HepG2 (cell line): ENCODE data around the gene XRCC5. TPM values are rescaled to one million over a fixed set of nuclear protein-coding genes. Genes with fewer than 3 reads are reported as not detected.
A peak's percentile ranks its signal among the peaks of the same experiment; 100 is the strongest.

Experiments
- ATAC-seq: fragments of 200-7000 bp; cut with Tn5 transposase; 3 replicates; pipeline ENCODE4 v1.9.1; 2020; ENCODE audit warnings: mild to moderate bottlenecking, moderate library complexity
- BruUV-seq: library from RNA; stranded (reverse); fragments of 400-500 nt; replicated peaks from 2 replicates; lab custom pipeline; 2021; lab: Mats Ljungman, UMichigan
- CTCF ChIA-PET: fragments of 300-600 bp; formaldehyde crosslinking; extraction: SDS; loops from one replicate; lab custom pipeline; 2021; ENCODE audit warnings: low total read pairs, inconsistent platforms, low intra/inter-chr PET ratio; lab: Yijun Ruan, JAX
- POLR2A ChIA-PET: fragments of 350-600 bp; sonication (Branson Sonifier 250); formaldehyde crosslinking; loops from one replicate; lab custom pipeline; 2020; ENCODE audit warnings: antibody characterized with exemption, inconsistent platforms; lab: Yijun Ruan, JAX
- DNase-seq: peaks from one replicate; pipeline ENCODE4 v3.0.0-alpha.2; 2015; ENCODE audit warnings: low spot score
- FAIRE-seq: peaks from 3 replicates; lab custom pipeline; 2011; peaks lifted over from hg19 to GRCh38; lab: Jason Lieb, UNC
- H2AFZ ChIP-seq: one replicate; pipeline ENCODE4 v1.6.1; 2011; ENCODE audit warnings: low read length, inconsistent platforms
- H3K27ac ChIP-seq: fragments of 300-600 bp; 3 replicates; pipeline ENCODE4 v1.8.0; 2011; ENCODE audit warnings: mixed run types, mild to moderate bottlenecking, mixed read lengths, low read length, inconsistent platforms; ENCODE audit not compliant: insufficient read depth; ENCODE audit errors: extremely low read length
- H3K27me3 ChIP-seq, 2 experiments: fragments of 200-600 bp in 1 of 2; 2 replicates in 1 of 2; 3 replicates in 1 of 2; pipeline versions ENCODE4 v1.6.0 to v1.8.0; 2011; ENCODE audit warnings: low read length in 2 of 2, mild to moderate bottlenecking in 2 of 2, moderate library complexity in 2 of 2, inconsistent platforms in 1 of 2; ENCODE audit not compliant: insufficient read depth in 2 of 2, control insufficient read depth in 1 of 2
- H3K36me3 ChIP-seq, 2 experiments: fragments of 200-600 bp in 1 of 2; replicated peaks in 1 of 2; 2 replicates in 1 of 2; 3 replicates in 1 of 2; pipeline versions ENCODE4 v1.5.1 to v1.8.0; 2011; ENCODE audit warnings: low read length in 2 of 2, inconsistent platforms in 1 of 2; ENCODE audit not compliant: insufficient read depth in 2 of 2, control insufficient read depth in 1 of 2
- H3K4me1 ChIP-seq: 2 replicates; pipeline ENCODE4 v1.5.1; 2012; ENCODE audit warnings: low read length, inconsistent platforms; ENCODE audit not compliant: insufficient read depth
- H3K4me2 ChIP-seq: 2 replicates; pipeline ENCODE4 v1.6.0; 2011; ENCODE audit warnings: low read depth, low read length, inconsistent platforms
- H3K4me3 ChIP-seq, 3 experiments: fragments of 200-600 bp in 1 of 3; sonication (generic), shearing (Covaris generic) in 1 of 3; replicated peaks in 1 of 3; 2 replicates each; pipeline ENCODE4 v1.5.1; 2011 to 2016; ENCODE audit warnings: low read length in 3 of 3, inconsistent platforms in 2 of 3, low read depth in 2 of 3, mild to moderate bottlenecking in 2 of 3, control low read depth in 1 of 3, mixed read lengths in 1 of 3; ENCODE audit not compliant: insufficient read depth in 1 of 3
- H3K79me2 ChIP-seq: one replicate; pipeline ENCODE4 v1.6.1; 2011; ENCODE audit warnings: low read length, inconsistent platforms; ENCODE audit not compliant: insufficient read depth
- H3K9ac ChIP-seq: 2 replicates; pipeline ENCODE4 v1.6.0; 2011; ENCODE audit warnings: mild to moderate bottlenecking, low read depth, low read length, inconsistent platforms; ENCODE audit not compliant: insufficient read depth
- H3K9me3 ChIP-seq: 2 replicates; pipeline ENCODE4 v1.5.1; 2012; ENCODE audit warnings: mild to moderate bottlenecking, low read length
- H4K20me1 ChIP-seq: 2 replicates; pipeline ENCODE4 v1.6.0; 2011; ENCODE audit warnings: inconsistent platforms, mild to moderate bottlenecking, low read length, moderate library complexity; ENCODE audit not compliant: insufficient read depth
- GTF2F1 ChIP-seq: fragments of 150-350 bp; IDR thresholded peaks from 2 replicates; pipeline ENCODE4 v1.6.1; 2014; ENCODE audit warnings: low read length
- HDAC6 ChIP-seq: fragments of 200-600 bp; sonication (generic); IDR thresholded peaks from 2 replicates; pipeline ENCODE4 v1.7.0; 2017; ENCODE audit warnings: mild to moderate bottlenecking, antibody characterized with exemption, low read length, low read depth
- KDM1A ChIP-seq: IDR thresholded peaks from 2 replicates; pipeline ENCODE4 v1.6.1; 2016; ENCODE audit warnings: missing compliant biosample characterization
- POLR2AphosphoS5 ChIP-seq: IDR thresholded peaks from 2 replicates; pipeline ENCODE4 v1.6.1; 2012; ENCODE audit warnings: low read depth, low read length
- POLR2G ChIP-seq: fragments of 200-400 bp; formaldehyde crosslinking; IDR thresholded peaks from 2 replicates; pipeline ENCODE4 v1.6.1; 2018; ENCODE audit warnings: mild to moderate bottlenecking, low read depth, low read length, moderate library complexity
- PRPF4 ChIP-seq: fragments of 200-400 bp; formaldehyde crosslinking; IDR thresholded peaks from 2 replicates; pipeline ENCODE4 v1.6.1; 2016; ENCODE audit warnings: low read length, low read depth; ENCODE audit not compliant: poor library complexity, severe bottlenecking
- SOX5 ChIP-seq: IDR thresholded peaks from 2 replicates; pipeline ENCODE4 v1.6.1; 2016; ENCODE audit warnings: borderline replicate concordance
- SRF ChIP-seq: IDR thresholded peaks from 2 replicates; pipeline ENCODE4 v1.6.1; 2011; ENCODE audit warnings: mild to moderate bottlenecking, low read depth, low read length, moderate library complexity
- ZNF317 ChIP-seq: sonication (generic); formaldehyde crosslinking; IDR thresholded peaks from 2 replicates; pipeline ENCODE4 v1.5.0; 2020; ENCODE audit warnings: mild to moderate bottlenecking, missing genetic modification reagents
- ZNF768 ChIP-seq: sonication (generic); formaldehyde crosslinking; IDR thresholded peaks from 2 replicates; pipeline ENCODE4 v1.4.0; 2020; ENCODE audit warnings: missing genetic modification reagents
- ZNF891 ChIP-seq: sonication (generic); formaldehyde crosslinking; IDR thresholded peaks from 2 replicates; pipeline ENCODE4 v1.5.0; 2020; ENCODE audit warnings: mild to moderate bottlenecking, missing genetic modification reagents
- WGBS: methylation state at CpG from one replicate; pipeline ENCODE4 v1.1.6; 2017; ENCODE audit warnings: low lambda C conversion rate; 5-methylcytosine and 5-hydroxymethylcytosine counted together
- in situ Hi-C: cut with HindIII; loops from 2 replicates; pipeline ENCODE4 v1.10.0; 2017; ENCODE audit warnings: low pct_unique_long_range_greater_than_20kb; ENCODE audit not compliant: extremely low pct_ligation_motif_present
- intact Hi-C: fragments of 100-400 bp; cut with micrococcal nuclease; formaldehyde crosslinking; loops from one replicate; pipeline ENCODE4 v1.10.0; 2022; ENCODE audit not compliant: unreplicated experiment
- polyA plus RNA-seq, 8 experiments: library from polyadenylated mRNA; depleted of rRNA in 3 of 8; stranded (reverse) in 7 of 8; unstranded in 1 of 8; fragments of >200 nt; fragmentation: Illumina TruSeq in 4 of 8; extraction: Trizol in 4 of 8; gene quantifications; 2 replicates each; pipeline versions ENCODE4 v1.2.1 to v1.2.3, GENCODE V29; 2011 to 2016; ENCODE audit warnings: low read depth in 4 of 8, missing spikeins in 1 of 8, mixed read lengths in 1 of 8; ENCODE audit not compliant: insufficient read depth in 1 of 8
- total RNA-seq, 5 experiments: library from RNA; depleted of rRNA; stranded (reverse); fragments of >200 nt; fragmentation: Illumina TruSeq; extraction: Trizol; gene quantifications; 2 replicates each; pipeline ENCODE4 v1.2.3, GENCODE V29; 2016; ENCODE audit warnings: low read depth in 1 of 5

The XRCC5 gene
- total and polyA plus RNA-seq, 2 of the 13 experiments (the other 11 are each of a cell fraction or from before 2014, with no cell fraction given) = 264 to 454 TPM

DNA sequence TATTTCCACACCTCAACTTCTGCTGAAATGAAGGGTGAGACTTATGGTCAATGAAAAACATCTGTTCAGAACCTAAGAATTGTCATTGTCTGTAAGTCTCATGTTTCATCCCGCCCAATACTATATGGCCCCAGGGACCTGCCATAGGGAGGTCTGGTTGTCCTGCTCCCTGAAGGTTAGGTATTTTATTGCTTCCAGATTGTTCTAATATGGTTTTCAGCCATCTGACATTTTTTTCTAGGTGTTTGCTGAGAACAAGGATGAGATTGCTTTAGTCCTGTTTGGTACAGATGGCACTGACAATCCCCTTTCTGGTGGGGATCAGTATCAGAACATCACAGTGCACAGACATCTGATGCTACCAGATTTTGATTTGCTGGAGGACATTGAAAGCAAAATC, 7.3 kb downstream of the XRCC5 start:
- TF ChIP-seq ZNF768 (CRISPR knock-in tag) = no peak
- 0 out of 2 replicates have a peak, but pooled peaks have one; percentile 18 for TF ChIP-seq POLR2AphosphoS5
- no peak for TF ChIP-seq SOX5 (CRISPR knock-in tag)
- TF ChIP-seq PRPF4 = no peak
- peak; percentile 27; the same call in 1 of the 2 replicates for TF ChIP-seq POLR2G
- no peak for TF ChIP-seq ZNF317
- Histone ChIP-seq H3K27ac (no peak overlapping the region), H4K20me1 (no peaks in the 10 kb centered on the region), H3K4me1 (peaks cover 56% of the 10 kb centered on the region), H3K4me2 (no peak overlapping the region), H3K9ac (no peak overlapping the region), H3K36me3 (peaks cover 19 to 86% of the 10 kb centered on the region in 2 experiments), H3K4me3 (no peak overlapping the region), H3K79me2 (peaks cover 53% of the 10 kb centered on the region), H2AFZ (no peak overlapping the region), H3K27me3 (no peaks in the 10 kb centered on the region; a peak in 1 of 5 replicates), H3K9me3 (no peaks in the 10 kb centered on the region)
- in situ Hi-C loops (no loop called here), intact Hi-C loops (no loop called here)
- no TSS peak for BruUV-seq
- ATAC-seq (no peak), DNase-seq (no peak), FAIRE-seq (no peak)
- WGBS = 92% methylated on average over 1 of the region's 1 CpG
- ChIA-PET CTCF (no interaction called here), POLR2A (no interaction called here)

DNA sequence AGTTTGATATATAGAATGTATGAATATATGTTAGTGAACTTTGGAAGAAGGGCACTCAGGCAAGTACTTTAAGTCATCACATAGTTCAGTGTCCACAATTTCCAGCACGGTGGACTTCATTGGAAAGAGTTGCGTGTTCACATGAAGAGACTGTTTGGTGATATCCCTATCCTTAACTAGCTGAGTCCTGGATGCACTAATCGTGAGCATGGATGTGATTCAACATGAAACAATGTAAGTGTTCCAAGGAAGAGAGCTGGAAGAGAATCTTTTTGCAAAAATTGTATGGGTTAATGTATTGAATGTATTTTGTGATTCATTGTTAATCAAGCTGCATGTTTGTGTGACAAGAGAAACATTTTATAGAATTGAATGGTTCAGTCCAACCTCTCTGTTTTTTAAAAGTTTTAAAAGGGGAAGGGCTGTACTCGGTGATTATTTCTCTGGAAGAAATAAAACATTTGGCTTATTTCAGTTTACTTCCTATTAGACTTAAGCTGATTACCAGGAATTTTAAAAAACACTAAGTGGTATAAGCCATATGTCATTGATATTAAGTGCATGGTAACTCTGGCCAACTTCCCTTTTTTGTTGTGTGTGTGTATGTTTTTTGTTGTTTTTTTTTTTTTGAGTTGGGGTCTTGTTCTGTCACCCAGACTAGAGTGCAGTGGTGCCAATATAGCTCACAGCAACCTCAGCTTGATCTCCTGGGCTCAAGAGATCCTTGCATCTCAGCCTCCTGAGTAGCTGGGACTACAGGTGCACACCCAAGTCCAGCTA, 8.6 kb downstream of the XRCC5 start:
- DNase-seq = no peak
- H3K4me3 ChIP-seq = no peak overlapping the region
- ATAC-seq = no peak
- H3K9me3 ChIP-seq = no peaks in the 10 kb centered on the region
- H3K79me2 ChIP-seq = peaks cover 41% of the 10 kb centered on the region
- no TSS peak for BruUV-seq
- H2AFZ ChIP-seq = no peak overlapping the region
- peaks cover 24 to 86% of the 10 kb centered on the region in 2 experiments for H3K36me3 ChIP-seq
- H3K27ac ChIP-seq = no peak overlapping the region
- H3K4me2 ChIP-seq = no peak overlapping the region
- FAIRE-seq = no peak
- no peak overlapping the region for H3K9ac ChIP-seq
- ChIA-PET CTCF (no interaction called here), POLR2A (interaction anchor here (1.4 kb wide), 1 partner anchor 9 kb away, joined by 3 read pairs; the partner anchor contains the start of gene XRCC5)
- 91% methylated on average over 4 of the region's 4 CpGs for WGBS
- H3K4me1 ChIP-seq = peaks cover 42% of the 10 kb centered on the region
- intact Hi-C loops = no loop called here
- in situ Hi-C loops = no loop called here
- no peaks in the 10 kb centered on the region for H4K20me1 ChIP-seq
- TF ChIP-seq GTF2F1 (no peak), HDAC6 (no peak), ZNF891 (CRISPR knock-in tag) (no peak), KDM1A (no peak), SRF (no peak)
- TF ChIP-seq, all 625 proteins: peak for 0
- no peaks in the 10 kb centered on the region; a peak in 1 of 5 replicates for H3K27me3 ChIP-seq
